Glutamatergic neuron (in vitro differentiated cells): ENCODE measurements around the gene NMD3. TPM values are rescaled to one million over a fixed set of nuclear protein-coding genes. Genes with fewer than 3 reads are reported as not detected.

Experiments used
- DNase-seq: peaks from one replicate; pipeline ENCODE4 v3.0.0; 2022
- H3K27ac Mint-ChIP-seq: one replicate; pipeline ENCODE4 v1.8.0; 2020; ENCODE audit warnings: mild to moderate bottlenecking, mixed read lengths, inconsistent platforms; ENCODE audit not compliant: unreplicated experiment
- H3K27me3 Mint-ChIP-seq: one replicate; pipeline ENCODE4 v1.8.0; 2020; ENCODE audit warnings: mild to moderate bottlenecking, moderate library complexity, mixed read lengths, inconsistent platforms; ENCODE audit not compliant: unreplicated experiment
- H3K36me3 Mint-ChIP-seq: one replicate; pipeline ENCODE4 v1.8.0; 2020; ENCODE audit warnings: mild to moderate bottlenecking, mixed read lengths, inconsistent platforms; ENCODE audit not compliant: unreplicated experiment
- H3K4me1 Mint-ChIP-seq: one replicate; pipeline ENCODE4 v1.8.0; 2020; ENCODE audit warnings: mild to moderate bottlenecking, low read depth, mixed read lengths, inconsistent platforms; ENCODE audit not compliant: unreplicated experiment
- H3K4me3 Mint-ChIP-seq: one replicate; pipeline ENCODE4 v1.8.0; 2020; ENCODE audit warnings: mild to moderate bottlenecking, mixed read lengths, inconsistent platforms; ENCODE audit not compliant: unreplicated experiment
- H3K9me3 Mint-ChIP-seq: one replicate; pipeline ENCODE4 v1.8.0; 2020; ENCODE audit warnings: mild to moderate bottlenecking, moderate library complexity, mixed read lengths, inconsistent platforms; ENCODE audit not compliant: unreplicated experiment
- CTCF ChIP-seq: fragments of 200-600 bp; sonication (generic); IDR thresholded peaks from one replicate; pipeline ENCODE4 v1.5.0; 2021; ENCODE audit not compliant: partially characterized antibody, unreplicated experiment
- total RNA-seq: library from RNA; stranded (reverse); fragmentation: NEBNext Ultra II Directional; extraction: Animal tissue kit (Norgen Biotek cat#: 25700); gene quantifications from one replicate; pipeline ENCODE4 v1.2.1, GENCODE V29; 2021; ENCODE audit not compliant: unreplicated experiment

Gene NMD3
- total RNA-seq, 1 donor from 2014 or later, result 49.3 TPM

- Mint-ChIP-seq H3K9me3 (no peaks in the 10 kb centered on the region), H3K4me1 (no peaks in the 10 kb centered on the region), H3K27me3 (no peaks in the 10 kb centered on the region), H3K36me3 (no peaks in the 10 kb centered on the region), H3K27ac (no peak overlapping the region), H3K4me3 (no peak overlapping the region)
- no peak for TF ChIP-seq CTCF
- DNase-seq, result no peak
Measured at GRCh38 chr3:161253711-161254110, 32.6 kb downstream of the NMD3 start.

DNA sequence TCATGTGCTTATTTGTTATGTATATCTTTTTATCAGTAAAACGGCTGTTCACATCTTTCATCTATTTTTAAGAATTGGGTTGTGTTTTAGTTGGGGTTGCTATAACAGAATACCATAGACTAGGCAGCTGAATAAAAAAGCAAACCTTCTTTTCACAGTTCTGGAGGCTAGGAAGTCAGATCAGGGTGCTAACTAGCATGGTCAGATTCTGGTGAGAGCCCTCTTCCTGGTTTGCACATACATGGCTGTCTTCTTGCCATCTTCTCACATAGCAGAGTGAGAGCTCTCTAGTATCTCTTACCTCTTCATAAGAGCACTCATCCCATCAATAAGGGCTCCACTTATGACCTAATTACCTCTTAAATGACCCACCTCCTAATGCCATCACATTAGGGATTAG, 33.8 kb downstream of the NMD3 start:
- H3K27me3 Mint-ChIP-seq, result no peaks in the 10 kb centered on the region
- no peaks in the 10 kb centered on the region for H3K4me1 Mint-ChIP-seq
- no peaks in the 10 kb centered on the region for H3K9me3 Mint-ChIP-seq
- no peak for DNase-seq
- H3K36me3 Mint-ChIP-seq, result no peaks in the 10 kb centered on the region
- no peak for TF ChIP-seq CTCF
- H3K4me3 Mint-ChIP-seq, result no peak overlapping the region
- H3K27ac Mint-ChIP-seq, result no peak overlapping the region

- no peak for TF ChIP-seq CTCF
- Mint-ChIP-seq H3K4me1 (no peaks in the 10 kb centered on the region), H3K9me3 (peaks cover 4% of the 10 kb centered on the region), H3K27ac (peak overlapping the region; percentile 21), H3K27me3 (no peaks in the 10 kb centered on the region), H3K4me3 (no peak overlapping the region), H3K36me3 (peaks cover 20% of the 10 kb centered on the region)
- no peak for DNase-seq
Measured at GRCh38 chr3:161263057-161263456, 41.9 kb downstream of the NMD3 start.

GRCh38 chr3:161264852-161265251, 43.7 kb downstream of the NMD3 start:
- H3K4me1 Mint-ChIP-seq, result no peaks in the 10 kb centered on the region
- no peak overlapping the region for H3K4me3 Mint-ChIP-seq
- no peak overlapping the region for H3K27ac Mint-ChIP-seq
- H3K36me3 Mint-ChIP-seq, result peaks cover 20% of the 10 kb centered on the region
- no peaks in the 10 kb centered on the region for H3K27me3 Mint-ChIP-seq
- no peak for TF ChIP-seq CTCF
- peaks cover 4% of the 10 kb centered on the region for H3K9me3 Mint-ChIP-seq
- no peak for DNase-seq

DNA sequence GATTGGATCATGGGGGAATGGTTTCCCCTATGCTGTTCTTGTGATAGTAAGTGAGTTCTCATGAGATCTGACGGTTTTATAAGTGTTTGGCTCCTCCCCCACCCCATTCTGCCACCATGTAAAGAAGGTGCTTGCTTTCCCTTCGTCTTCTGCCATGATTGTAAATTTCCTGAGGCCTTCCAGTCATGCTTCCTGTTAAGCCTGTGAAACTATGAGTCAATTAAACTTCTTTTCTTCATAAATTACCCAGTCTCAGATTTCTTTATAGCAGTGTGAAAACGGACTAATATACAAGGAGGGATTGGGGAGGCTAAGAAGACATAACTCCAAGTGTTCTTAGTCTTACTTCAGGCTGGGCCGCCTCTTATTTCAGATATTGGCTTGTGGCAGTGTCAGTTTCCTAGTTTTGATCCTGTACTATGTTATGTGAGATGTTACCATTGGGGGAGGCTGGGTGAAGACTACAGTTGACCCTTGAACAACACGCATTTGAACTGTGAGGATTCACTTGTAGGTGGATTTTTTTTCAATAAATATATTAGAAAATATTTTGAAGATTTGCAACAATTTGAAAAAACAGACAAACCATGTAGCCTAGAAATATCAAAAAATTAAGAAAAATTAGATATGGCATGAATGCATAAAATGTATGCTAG, 44.9 kb downstream of the NMD3 start:
- H3K27ac Mint-ChIP-seq, result no peak overlapping the region

More for the DNA sequence above, 44.9 kb downstream of the NMD3 start:
- Mint-ChIP-seq H3K4me3 (no peak overlapping the region), H3K9me3 (peaks cover 4% of the 10 kb centered on the region), H3K4me1 (no peaks in the 10 kb centered on the region), H3K27me3 (no peaks in the 10 kb centered on the region), H3K36me3 (peaks cover 16% of the 10 kb centered on the region)
- no peak for DNase-seq
- TF ChIP-seq CTCF, result no peak
